Spleen (tissue), 11 donors: ENCODE results near the gene APEH. TPM values are rescaled to one million over a fixed set of nuclear protein-coding genes. Genes with fewer than 3 reads are reported as not detected.
A peak's percentile ranks its signal among the peaks of the same experiment; 100 is the strongest.

Experiments
- DNase-seq: peaks from one replicate; pipeline ENCODE4 v3.0.0-alpha.2; 2020
- H3K27ac ChIP-seq, 8 donors: fragments of 200-600 bp; sonication (generic) in 7 of 8; 1 replicate in 4 of 8; 2 replicates in 4 of 8; pipeline versions ENCODE4 v1.5.0 to v1.8.0; 2016 to 2021; ENCODE audit warnings: inconsistent platforms in 4 of 8, mild to moderate bottlenecking in 4 of 8, moderate library complexity in 1 of 8
- H3K27me3 ChIP-seq, 7 donors: fragments of 200-600 bp; sonication (generic) in 6 of 7; replicated peaks in 1 of 7; 1 replicate in 4 of 7; 2 replicates in 3 of 7; pipeline versions ENCODE4 v1.5.0 to v1.8.0; 2016 to 2021; ENCODE audit warnings: inconsistent platforms in 3 of 7, mild to moderate bottlenecking in 1 of 7
- H3K36me3 ChIP-seq, 6 donors: fragments of 200-600 bp; sonication (generic) in 5 of 6; 1 replicate in 4 of 6; 2 replicates in 2 of 6; pipeline versions ENCODE4 v1.5.0 to v1.8.0; 2016 to 2021; ENCODE audit warnings: inconsistent platforms in 2 of 6
- H3K4me1 ChIP-seq, 6 donors: fragments of 200-600 bp; sonication (generic) in 5 of 6; 1 replicate in 3 of 6; 2 replicates in 3 of 6; pipeline versions ENCODE4 v1.5.0 to v1.8.0; 2016 to 2021; ENCODE audit warnings: inconsistent platforms in 3 of 6
- H3K4me3 ChIP-seq, 8 donors: fragments of 200-600 bp; sonication (generic) in 7 of 8; 1 replicate in 4 of 8; 2 replicates in 4 of 8; pipeline versions ENCODE4 v1.5.0 to v1.8.0; 2016 to 2021; ENCODE audit warnings: inconsistent platforms in 4 of 8, mild to moderate bottlenecking in 4 of 8, moderate library complexity in 2 of 8
- H3K9me3 ChIP-seq, 8 donors: fragments of 200-600 bp; sonication (generic) in 7 of 8; 1 replicate in 4 of 8; 2 replicates in 4 of 8; pipeline versions ENCODE4 v1.5.0 to v1.8.0; 2016 to 2021; ENCODE audit warnings: inconsistent platforms in 4 of 8
- CTCF ChIP-seq, 11 experiments: fragments of 200-600 bp in 7 of 11; fragments of 450-650 bp in 4 of 11; sonication (generic) in 4 of 11; IDR thresholded peaks in 8 of 11; conservative IDR thresholded peaks in 3 of 11; 1 replicate in 7 of 11; 2 replicates in 4 of 11; pipeline versions ENCODE4 v1.4.0 to v1.8.0; 2016 to 2021; ENCODE audit warnings: antibody characterized with exemption in 11 of 11, inconsistent platforms in 4 of 11, mild to moderate bottlenecking in 1 of 11
- POLR2A ChIP-seq, 3 donors: fragments of 450-650 bp; IDR thresholded peaks; one replicate each; pipeline ENCODE4 v1.5.1; 2017; ENCODE audit warnings: antibody characterized with exemption in 3 of 3, mild to moderate bottlenecking in 1 of 3
- POLR2AphosphoS5 ChIP-seq, 3 donors: sonication (generic); formaldehyde crosslinking; IDR thresholded peaks; one replicate each; pipeline ENCODE4 v1.5.1; 2017; ENCODE audit warnings: antibody characterized with exemption in 3 of 3
- WGBS, 5 donors: extraction: QIAGEN DNeasy Blood & Tissue Kit in 3 of 5; methylation state at CpG; one replicate each; pipeline versions ENCODE4 v1.1.5 to v1.1.7; 2013 to 2018; 5-methylcytosine and 5-hydroxymethylcytosine counted together
- intact Hi-C: fragments of 100-400 bp; cut with DNase I; formaldehyde crosslinking; loops from one replicate; pipeline ENCODE4 v1.15.0; 2023; ENCODE audit warnings: low total_unique reads
- polyA plus RNA-seq, 3 donors: library from polyadenylated mRNA; stranded (reverse); fragments of 200-250 nt; gene quantifications; one replicate each; pipeline ENCODE4 v1.2.1, GENCODE V29; 2013
- total RNA-seq, 7 donors: library from RNA; depleted of rRNA in 3 of 7; stranded (reverse); fragments of >200 nt in 3 of 7; fragmentation: NEBNext Ultra II Directional in 4 of 7; extraction: Animal tissue kit (Norgen Biotek cat#: 25700) in 4 of 7; gene quantifications; one replicate each; pipeline versions ENCODE4 v1.1.0 to v1.2.1, GENCODE V29; 2016 to 2021
- donor health status: healthy with polysubstance abuse.
- donor health status: DM: no; HTN: no; CAD: no; lungs with moderate emphysema.
- donor health status: DM: no; HTN: no; CAD: no.
- donor health status: Bipolar disorder and iron deficiency.
- donor health status: healthy.
- donor health status: DM: no; HTN: no; CAD: no.
- donor health status: DM: yes; HTN: yes; CAD: no.

The APEH gene
- total and polyA plus RNA-seq, 10 donors, result 29.6 to 89.5 (median 66.2) TPM

GRCh38 chr3:49670940-49671290, 3.2 kb upstream of the APEH start:
- TF ChIP-seq POLR2AphosphoS5 (IDR thresholded peaks at IDR 0.05) (no peak), POLR2A (IDR thresholded peaks at IDR 0.05) (no peak), CTCF (IDR thresholded peaks at IDR 0.05 in 8 of 11, conservative IDR thresholded peaks at IDR 0.05 in 3 of 11) (no peak)
- no peak overlapping the region for H3K4me3 ChIP-seq
- peaks cover 10 to 37% (median 22%) of the 10 kb centered on the region in 6 donors for H3K4me1 ChIP-seq
- peaks cover 0 to 6% (median 0%) of the 10 kb centered on the region in 7 donors for H3K27me3 ChIP-seq
- H3K9me3 ChIP-seq, result no peaks in the 10 kb centered on the region
- intact Hi-C loops, result loop anchor here (2.0 kb wide), 1 partner anchor 132 kb away; no protein-coding TSS in a partner anchor
- H3K36me3 ChIP-seq, result peaks cover 0 to 6% (median 2%) of the 10 kb centered on the region in 6 donors
- WGBS, 5 donors, result 66 to 73% (median 68%) methylated on average over 5 to 6 of the region's 6 CpGs
- H3K27ac ChIP-seq, result no peak overlapping the region
- no peak for DNase-seq

- 42 to 49% (median 48%) methylated on average over 11 of the region's 11 CpGs for WGBS, 5 donors
- H3K36me3 ChIP-seq, result peaks cover 0 to 13% (median 9%) of the 10 kb centered on the region in 6 donors
- H3K27ac ChIP-seq, result no peak overlapping the region
- intact Hi-C loops, result loop anchor here (2.0 kb wide), 1 partner anchor 133 kb away; no protein-coding TSS in a partner anchor
- H3K4me1 ChIP-seq, result peaks cover 10 to 44% (median 24%) of the 10 kb centered on the region in 6 donors
- peak; percentile 88 for DNase-seq
- H3K4me3 ChIP-seq, result no peak overlapping the region
- TF ChIP-seq POLR2A (IDR thresholded peaks at IDR 0.05), result no peak
- TF ChIP-seq POLR2AphosphoS5 (IDR thresholded peaks at IDR 0.05), result peak in 2 of 3 donors; percentile 17 to 41
- TF ChIP-seq CTCF (IDR thresholded peaks at IDR 0.05 in 8 of 11, conservative IDR thresholded peaks at IDR 0.05 in 3 of 11), result peak; percentile 71 to 88 (median 84)
- peaks cover 0 to 6% (median 0%) of the 10 kb centered on the region in 7 donors for H3K27me3 ChIP-seq
- no peaks in the 10 kb centered on the region for H3K9me3 ChIP-seq
These were observed 2.6 kb upstream of the APEH start for GRCh38 chr3:49671291-49672288.

GRCh38 chr3:49673121-49673714, 933 bp upstream of the APEH start:
- Histone ChIP-seq H3K36me3 (peaks cover 0 to 29% (median 25%) of the 10 kb centered on the region in 6 donors), H3K9me3 (no peaks in the 10 kb centered on the region), H3K27ac (peak overlapping the region; percentile 93 to 98 (median 94)), H3K4me3 (peak overlapping the region; percentile 73 to 97 (median 88)), H3K4me1 (peaks cover 10 to 57% (median 24%) of the 10 kb centered on the region in 6 donors), H3K27me3 (peaks cover 0 to under 1% (median 0%) of the 10 kb centered on the region in 7 donors)
- intact Hi-C loops, result no loop called here
- WGBS, 5 donors, result 10 to 35% (median 23%) methylated on average over 15 to 17 of the region's 17 CpGs
- no peak for DNase-seq
- TF ChIP-seq CTCF (IDR thresholded peaks at IDR 0.05 in 8 of 11, conservative IDR thresholded peaks at IDR 0.05 in 3 of 11), result no peak
- no peak for TF ChIP-seq POLR2A (IDR thresholded peaks at IDR 0.05)
- no peak for TF ChIP-seq POLR2AphosphoS5 (IDR thresholded peaks at IDR 0.05)
